ENCODE data around the gene OR2G2.
A peak's percentile ranks its signal among the peaks of the same experiment; 100 is the strongest.

OR2G2 gene

DNA sequence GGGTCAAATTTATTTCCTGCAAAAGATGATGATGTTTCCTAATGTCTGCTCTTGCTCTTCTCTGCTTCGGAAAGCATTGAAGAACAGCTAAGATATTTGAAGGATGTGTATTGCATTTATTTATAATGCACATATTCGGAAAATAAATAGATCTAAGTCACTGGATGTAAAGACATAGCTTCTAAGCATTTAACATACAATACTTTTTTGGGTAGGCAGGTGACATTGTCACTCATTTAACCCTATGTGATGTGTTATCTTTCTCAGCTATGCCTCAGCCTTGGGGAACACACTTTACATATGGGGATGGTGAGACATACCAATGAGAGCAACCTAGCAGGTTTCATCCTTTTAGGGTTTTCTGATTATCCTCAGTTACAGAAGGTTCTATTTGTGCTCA, at the start of gene OR2G2:
OR2G2 (plus strand) TSS at position 301 of the 400 bp plus-strand sequence; CDS start at position 301, 0 bp downstream.
- DNase-seq = no peak

DNA sequence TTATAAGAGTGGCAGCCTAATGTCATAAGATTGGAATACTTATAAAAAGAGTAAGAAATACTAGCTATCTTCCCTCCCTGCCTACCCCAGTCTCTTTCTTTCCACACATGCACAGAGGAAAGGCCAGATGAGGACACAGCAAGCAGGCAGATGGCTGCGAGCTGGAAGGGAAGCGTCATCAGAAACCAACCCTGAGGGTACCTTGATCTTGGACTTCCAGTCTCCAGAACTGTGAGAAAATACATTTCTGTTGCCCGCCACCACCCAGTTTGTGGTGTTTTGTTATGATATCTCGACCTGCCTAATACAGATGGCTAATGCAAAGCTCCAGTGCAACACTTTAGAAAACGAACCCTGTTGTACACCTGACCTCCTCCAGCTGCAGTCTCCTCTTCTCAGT, 49.6 kb upstream of the OR2G2 start:
- no peak for DNase-seq

DNA sequence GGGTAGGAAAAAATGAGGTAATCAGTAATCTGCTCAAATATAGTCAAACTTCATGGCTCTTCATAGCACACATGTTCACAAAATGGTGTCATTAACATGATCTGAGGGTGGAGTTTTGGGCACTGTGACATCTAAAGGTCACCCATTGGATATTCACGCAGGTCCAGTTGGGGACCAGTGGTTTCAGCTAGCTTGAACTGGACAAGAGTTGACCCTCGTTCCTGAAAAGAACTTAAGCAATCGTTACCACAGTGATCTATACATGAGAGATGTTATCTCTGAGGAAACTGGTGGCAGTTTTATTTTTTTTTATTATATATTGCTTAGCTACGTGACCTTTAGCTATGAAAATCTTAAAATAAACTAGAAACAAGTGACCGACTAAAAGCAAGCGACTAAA, 48.9 kb upstream of the OR2G2 start:
- no peak for DNase-seq

DNA sequence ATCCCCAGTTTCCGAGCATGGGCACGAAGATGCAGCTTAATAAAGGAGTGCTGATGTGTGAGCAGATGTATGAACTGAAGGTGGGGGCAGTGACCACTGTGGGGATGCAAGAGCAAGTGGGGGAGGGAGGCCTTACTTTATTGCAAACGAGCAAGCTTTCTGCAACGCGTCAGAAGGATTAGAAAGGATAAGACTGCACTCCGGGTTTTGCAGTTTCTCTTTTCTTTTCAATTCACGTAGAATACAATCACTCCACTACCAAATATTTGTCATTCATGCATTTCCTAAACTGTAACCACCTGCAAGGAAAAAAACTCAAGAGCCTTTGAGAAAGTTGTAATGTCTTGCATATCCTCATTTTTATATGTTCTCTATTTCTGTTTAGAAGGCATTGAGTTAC, 47.6 kb upstream of the OR2G2 start:
- no peak for DNase-seq

- no peak for DNase-seq
Measured at GRCh38 chr1:247542811-247543210, 45.3 kb upstream of the OR2G2 start.

GRCh38 chr1:247548092-247548491, 40.1 kb upstream of the OR2G2 start:
- no peak for DNase-seq

- DNase-seq = no peak
Measured at GRCh38 chr1:247548769-247549182, 39.4 kb upstream of the OR2G2 start, which contains the start of gene GCSAML. TSS of gene GCSAML (plus strand) at chr1:247549134. CDS start at chr1:247549192, 58 bp downstream.

DNA sequence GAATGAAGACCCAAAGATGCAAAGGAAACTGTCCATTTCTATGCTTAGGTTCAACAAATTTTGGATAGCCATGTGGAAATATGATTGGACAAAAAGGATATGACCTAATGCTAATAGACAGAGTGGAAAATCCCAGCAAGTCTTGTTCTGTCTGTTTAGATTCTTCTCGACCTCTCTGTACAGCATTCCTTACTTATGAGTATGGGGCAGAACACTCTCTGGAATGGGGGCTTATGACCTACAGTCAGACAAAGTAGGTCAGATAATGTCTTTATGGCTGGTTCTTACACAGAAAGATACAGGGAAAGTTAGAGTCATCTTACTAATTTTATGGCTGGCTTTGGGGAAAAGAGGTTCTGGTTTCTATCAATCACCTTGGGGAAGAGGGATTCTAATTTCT, 36.4 kb upstream of the OR2G2 start:
- no peak for DNase-seq

DNA sequence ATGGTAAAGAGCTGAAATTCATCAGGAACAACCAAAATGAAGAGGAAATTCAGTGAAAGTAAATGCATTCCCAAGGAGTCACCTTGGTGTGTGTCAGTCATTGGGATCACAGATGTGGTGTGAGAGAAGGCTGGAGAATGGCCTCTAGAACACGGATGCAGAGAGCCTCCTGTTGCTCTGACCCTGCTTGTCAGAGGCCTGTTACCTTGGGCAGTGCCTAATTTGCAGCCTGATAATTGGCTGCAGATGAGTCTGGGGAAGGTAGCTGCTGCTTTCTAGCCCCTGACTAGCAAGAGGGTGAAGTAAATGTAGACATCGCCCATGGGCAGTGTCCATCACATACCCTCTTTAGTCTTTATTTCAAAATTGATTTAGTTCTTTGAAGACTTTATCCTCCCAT, 35.9 kb upstream of the OR2G2 start:
- DNase-seq = no peak

DNA sequence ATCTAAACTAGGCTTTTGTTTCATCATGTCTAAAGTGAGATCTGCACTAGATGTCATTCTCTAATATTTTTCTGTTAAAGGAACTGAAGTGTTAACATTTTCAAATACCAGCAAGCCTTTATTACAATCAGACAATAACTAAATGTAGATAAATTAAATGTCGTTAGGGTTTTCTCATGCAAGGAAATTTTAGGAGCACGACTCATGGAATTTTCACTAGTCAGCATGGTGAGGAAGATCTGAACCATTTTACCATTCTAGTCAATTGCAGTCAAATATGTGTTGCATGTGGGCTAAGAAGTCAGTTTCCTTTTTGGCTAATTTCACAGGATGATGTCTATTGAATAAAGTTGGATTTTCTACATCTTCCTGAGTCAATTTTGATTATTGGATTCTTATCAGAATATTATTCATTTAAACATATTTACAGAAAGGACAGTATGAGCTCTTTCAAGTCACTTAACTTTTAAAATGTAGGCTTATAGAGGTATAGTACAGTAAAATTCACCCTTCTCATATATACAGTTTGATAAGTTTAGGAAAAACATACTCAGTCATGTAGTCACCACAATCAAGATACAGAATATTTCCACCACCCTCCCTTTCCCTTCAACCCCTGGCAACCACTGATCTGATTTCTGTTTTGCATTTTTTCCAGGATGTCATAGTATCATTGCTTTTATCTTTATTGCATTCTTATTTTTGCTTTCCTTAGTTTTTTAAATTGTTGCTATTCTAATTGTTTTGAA, 30.1 kb upstream of the OR2G2 start:
- no peak for DNase-seq

DNA sequence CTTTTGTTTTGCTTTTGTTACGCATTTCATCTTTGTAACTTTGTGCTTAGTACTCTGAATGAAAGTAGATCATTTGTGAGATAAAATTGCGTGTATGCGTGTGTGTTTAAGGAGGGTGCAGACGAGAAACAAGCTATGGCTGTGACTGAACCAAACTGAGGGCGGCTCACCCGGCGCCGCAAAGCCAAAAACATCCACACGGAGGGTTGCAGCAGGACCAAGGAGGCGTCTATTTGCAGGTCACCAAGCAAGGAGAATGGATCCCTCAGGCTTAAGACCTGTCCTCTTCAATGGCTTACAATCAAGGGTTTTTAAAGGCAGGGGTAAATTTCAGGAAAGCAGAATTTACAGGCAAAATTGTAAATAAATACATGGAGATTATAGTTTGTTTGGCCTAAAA, 26.4 kb upstream of the OR2G2 start:
- DNase-seq = no peak

DNA sequence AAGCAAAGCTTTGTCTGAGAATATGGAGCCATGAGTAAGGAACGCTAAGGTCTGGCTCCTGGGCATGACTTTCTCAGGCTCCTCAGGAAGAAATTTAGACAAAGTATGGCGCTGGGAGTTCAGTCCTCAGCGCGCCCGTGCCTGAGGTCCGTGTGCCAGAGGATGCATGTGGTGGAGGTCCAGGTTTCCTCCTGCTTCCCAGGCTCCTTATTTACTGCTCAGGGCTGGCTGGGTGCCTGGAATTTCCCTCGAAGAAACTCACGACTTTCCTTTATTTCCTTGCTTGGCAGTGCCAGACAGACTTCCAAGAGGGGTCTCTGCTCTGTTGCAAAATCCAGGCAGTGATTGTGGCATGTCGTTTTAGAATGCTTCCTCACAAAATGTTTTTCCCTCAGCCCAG, 26.0 kb upstream of the OR2G2 start:
- DNase-seq = no peak

DNA sequence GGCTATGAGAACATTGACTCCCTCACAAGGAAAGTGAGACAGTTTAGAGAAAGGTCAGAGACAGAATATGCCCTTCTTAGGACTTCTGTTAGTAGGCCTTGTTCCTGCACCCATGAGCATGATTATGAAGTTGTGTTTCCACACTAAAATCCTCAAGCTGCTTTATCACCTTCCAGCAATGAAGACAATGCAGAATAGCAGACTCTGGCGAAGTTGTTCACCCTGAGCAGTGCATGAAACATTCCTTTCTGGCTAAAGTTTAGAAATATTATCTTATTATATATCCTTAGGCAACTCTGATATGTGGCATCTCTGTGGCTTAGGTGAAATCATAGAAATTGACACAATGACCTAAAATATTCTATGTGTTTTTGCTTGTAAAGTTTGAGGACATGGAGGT, 13.9 kb upstream of the OR2G2 start:
- DNase-seq = no peak

DNA sequence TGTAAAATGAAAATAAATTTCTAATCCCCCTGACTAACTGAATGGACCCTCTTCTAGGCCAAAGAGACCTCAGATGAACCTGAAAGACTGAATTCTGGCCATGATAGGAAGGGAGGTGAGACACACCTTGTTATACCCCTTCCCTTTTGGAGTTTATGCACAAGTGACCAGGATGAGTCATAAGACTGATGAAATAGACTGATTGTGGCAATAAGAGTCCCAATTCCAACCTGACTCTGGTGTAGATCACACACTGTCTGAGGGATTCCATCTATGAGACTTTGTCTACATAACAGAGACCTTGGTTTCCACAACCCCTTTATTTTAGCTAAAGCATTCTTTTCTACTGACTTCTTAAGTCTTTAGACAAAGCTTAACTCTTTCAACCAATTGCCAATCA, 13.5 kb upstream of the OR2G2 start:
- no peak for DNase-seq

DNA sequence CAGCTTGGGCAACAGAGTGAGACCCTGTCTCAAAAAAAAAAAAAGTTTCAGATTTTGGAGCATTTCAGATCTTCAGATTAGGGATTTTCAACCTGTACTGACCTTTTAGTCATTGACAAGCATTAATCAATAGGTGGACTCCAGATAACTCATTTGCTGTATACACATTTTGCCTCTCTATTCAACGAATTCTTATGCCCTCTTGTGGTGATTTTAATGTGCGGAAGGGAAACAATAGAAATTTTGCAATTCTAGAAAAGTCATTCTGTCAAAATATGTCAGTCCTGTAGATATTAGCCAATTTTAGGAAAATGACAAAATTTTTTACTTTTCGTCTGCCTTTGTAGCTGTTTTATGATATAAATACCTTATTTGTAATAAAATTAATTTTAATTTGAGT, 11.6 kb upstream of the OR2G2 start:
- peak in 1 of 3 experiments; percentile 31 for DNase-seq

GRCh38 chr1:247578946-247579460, 9.2 kb upstream of the OR2G2 start:
- DNase-seq = no peak

- DNase-seq = no peak
Measured at GRCh38 chr1:247605286-247605685, 17.1 kb downstream of the OR2G2 start, which contains the start of gene OR2G3. TSS of gene OR2G3 (plus strand) at chr1:247605586. CDS start at chr1:247605586, 0 bp downstream.

DNA sequence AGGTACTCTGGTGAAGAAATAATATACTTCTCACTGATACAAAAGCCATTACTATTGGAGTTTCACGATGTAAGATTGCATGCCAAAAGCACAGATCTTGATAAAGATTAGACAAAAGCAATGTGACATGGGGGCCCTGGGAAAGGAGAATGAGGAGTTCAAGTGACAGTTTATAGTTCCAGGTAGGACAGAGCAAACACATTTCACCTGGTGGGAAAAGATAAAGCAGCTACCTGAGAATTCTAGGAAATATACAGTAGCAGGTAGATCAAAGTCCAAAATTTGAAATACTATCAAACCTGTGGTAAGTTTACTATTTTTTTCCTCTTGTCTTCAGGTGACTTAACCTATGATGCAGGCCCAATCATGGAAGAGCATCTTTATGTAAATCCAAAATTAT, 25.2 kb downstream of the OR2G2 start:
- DNase-seq = no peak

GRCh38 chr1:247614625-247615024, 26.5 kb downstream of the OR2G2 start:
- no peak for DNase-seq

DNA sequence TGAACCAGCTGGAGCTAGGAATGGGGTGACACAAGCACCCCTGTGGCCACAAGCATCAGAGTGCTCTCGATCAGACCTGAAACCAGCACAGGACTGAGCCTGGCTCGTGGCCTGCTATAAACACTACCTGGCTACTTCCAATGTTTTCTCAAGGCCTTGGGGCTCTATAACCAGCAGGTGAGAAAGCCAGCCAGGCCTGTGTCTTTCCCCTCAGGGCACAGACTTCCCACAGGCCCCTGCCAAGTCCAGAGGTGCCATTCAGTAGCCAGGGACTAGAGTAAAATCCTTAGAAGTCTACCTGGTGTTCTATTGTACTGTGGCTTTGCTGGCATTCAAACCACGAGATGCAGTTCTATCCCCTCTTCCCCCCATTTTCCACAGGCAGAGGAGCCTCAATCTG, 39.8 kb downstream of the OR2G2 start:
- DNase-seq = no peak

GRCh38 chr1:247638011-247638410, 49.9 kb downstream of the OR2G2 start:
- DNase-seq = no peak

- DNase-seq = no peak
Measured at GRCh38 chr1:247638781-247639180, 50.6 kb downstream of the OR2G2 start.
